B cell (primary cell): ENCODE measurements around the gene CAMSAP2. TPM values are rescaled to one million over a fixed set of nuclear protein-coding genes. Genes with fewer than 3 reads are reported as not detected.

Experiments
- ATAC-seq: fragments of 200-7000 bp; cut with Tn5 transposase; one replicate; pipeline ENCODE4 v1.10.0; 2021; ENCODE audit warnings: low read depth, mild to moderate bottlenecking, moderate number of reproducible peaks, moderate library complexity
- CTCF ChIA-PET: fragments of 350-600 bp; sonication (Branson Sonifier 250); formaldehyde crosslinking; loops from one replicate; lab custom pipeline; 2021; ENCODE audit warnings: antibody characterized with exemption, inconsistent platforms; lab: Charles Lee
- POLR2A ChIA-PET: fragments of 350-600 bp; sonication (Branson Sonifier 250); formaldehyde crosslinking; loops from one replicate; lab custom pipeline; 2021; ENCODE audit warnings: antibody characterized with exemption; lab: Charles Lee
- DNase-seq: peaks from one replicate; pipeline ENCODE4 v3.0.0; 2013
- H2AFZ ChIP-seq: 2 replicates; pipeline ENCODE4 v1.6.1; 2012; ENCODE audit warnings: mild to moderate bottlenecking, low read depth, low read length; ENCODE audit not compliant: insufficient read depth, poor library complexity, severe bottlenecking
- H3K27ac ChIP-seq, 2 donors: 1 replicate in 1 of 2; 2 replicates in 1 of 2; pipeline ENCODE4 v1.5.1; 2012 to 2013; ENCODE audit warnings: low read length in 2 of 2, mild to moderate bottlenecking in 2 of 2, moderate library complexity in 1 of 2
- H3K27me3 ChIP-seq, 4 experiments: fragments of 200-600 bp in 1 of 4; sonication (generic) in 1 of 4; replicated peaks in 1 of 4; 1 replicate in 2 of 4; 2 replicates in 2 of 4; pipeline versions ENCODE4 v1.6.1 to v1.7.0; 2013 to 2016; ENCODE audit warnings: low read length in 3 of 4, mild to moderate bottlenecking in 2 of 4, mixed read lengths in 1 of 4, moderate library complexity in 1 of 4; ENCODE audit not compliant: insufficient read depth in 4 of 4, control insufficient read depth in 3 of 4; ENCODE audit errors: control extremely low read depth in 1 of 4
- H3K36me3 ChIP-seq, 2 experiments: replicated peaks in 1 of 2; 1 replicate in 1 of 2; 2 replicates in 1 of 2; pipeline versions ENCODE4 v1.6.1 to v1.7.1; 2013; ENCODE audit warnings: low read length in 1 of 2; ENCODE audit not compliant: insufficient read depth in 2 of 2, control insufficient read depth in 1 of 2; ENCODE audit errors: control extremely low read depth in 1 of 2, extremely low read depth in 1 of 2
- H3K4me1 ChIP-seq, 2 donors: fragments of 200-600 bp in 1 of 2; sonication (generic) in 1 of 2; 1 replicate in 1 of 2; 2 replicates in 1 of 2; pipeline versions ENCODE4 v1.5.1 to v1.6.1; 2013 to 2017; ENCODE audit warnings: low read length in 2 of 2; ENCODE audit not compliant: control insufficient read depth in 2 of 2, insufficient read depth in 2 of 2
- H3K4me2 ChIP-seq: replicated peaks from 2 replicates; pipeline ENCODE3; 2012; ENCODE audit warnings: mild to moderate bottlenecking, low read depth, low read length; ENCODE audit not compliant: poor library complexity, severe bottlenecking
- H3K4me3 ChIP-seq, 5 experiments: fragments of 200-600 bp in 1 of 5; sonication (generic) in 1 of 5; 1 replicate in 3 of 5; 2 replicates in 2 of 5; pipeline versions ENCODE4 v1.5.1 to v1.7.0; 2011 to 2016; ENCODE audit warnings: low read length in 4 of 5, mild to moderate bottlenecking in 4 of 5, low read depth in 2 of 5, control low read depth in 1 of 5, moderate library complexity in 1 of 5; ENCODE audit not compliant: insufficient read depth in 1 of 5; ENCODE audit errors: control extremely low read depth in 1 of 5, extremely low read depth in 1 of 5
- H3K79me2 ChIP-seq: fragments of 200-600 bp; sonication (generic); one replicate; pipeline ENCODE4 v1.6.0; 2016; ENCODE audit warnings: low read length; ENCODE audit not compliant: control insufficient read depth, insufficient read depth
- H3K9ac ChIP-seq: fragments of 200-600 bp; sonication (generic); 2 replicates; pipeline ENCODE4 v1.6.1; 2017; ENCODE audit warnings: mild to moderate bottlenecking, low read length, moderate library complexity
- H3K9me3 ChIP-seq, 3 donors: one replicate each; pipeline versions ENCODE4 v1.6.1 to v1.7.1; 2013; ENCODE audit warnings: low read length in 2 of 3; ENCODE audit not compliant: control insufficient read depth in 2 of 3, insufficient read depth in 1 of 3; ENCODE audit errors: control extremely low read depth in 1 of 3
- H4K20me1 ChIP-seq: 2 replicates; pipeline ENCODE4 v1.6.0; 2012; ENCODE audit warnings: mild to moderate bottlenecking, low read length; ENCODE audit not compliant: insufficient read depth, control insufficient read depth, poor library complexity, severe bottlenecking
- H3K27ac Mint-ChIP-seq: one replicate; pipeline ENCODE4 v1.8.0; 2021; ENCODE audit warnings: mixed read lengths
- H3K27me3 Mint-ChIP-seq: one replicate; pipeline ENCODE4 v1.8.0; 2021; ENCODE audit warnings: mixed read lengths
- H3K4me1 Mint-ChIP-seq: one replicate; pipeline ENCODE4 v1.8.0; 2021; ENCODE audit warnings: mixed read lengths
- H3K4me3 Mint-ChIP-seq: one replicate; pipeline ENCODE4 v1.8.0; 2021; ENCODE audit warnings: mixed read lengths
- H3K9me3 Mint-ChIP-seq: one replicate; pipeline ENCODE4 v1.8.0; 2022; ENCODE audit warnings: mixed read lengths; ENCODE audit not compliant: insufficient read depth
- EZH2 ChIP-seq: IDR thresholded peaks from 2 replicates; pipeline ENCODE4 v1.6.1; 2012; ENCODE audit warnings: borderline replicate concordance, low read depth, mild to moderate bottlenecking, moderate library complexity, low read length; ENCODE audit not compliant: insufficient read depth, poor library complexity, severe bottlenecking
- WGBS: methylation state at CpG from one replicate; pipeline ENCODE4 v1.1.5; 2013; ENCODE audit warnings: missing lambda C conversion rate; ENCODE audit not compliant: insufficient coverage; 5-methylcytosine and 5-hydroxymethylcytosine counted together
- intact Hi-C: fragments of 100-400 bp; cut with micrococcal nuclease; formaldehyde crosslinking; loops from one replicate; pipeline ENCODE4 v1.10.0; 2022
- polyA plus RNA-seq: library from polyadenylated mRNA; depleted of rRNA; stranded (reverse); fragments of >200 nt; gene quantifications from 2 replicates; pipeline ENCODE4 v1.2.3, GENCODE V29; 2012
- total RNA-seq, 2 donors: library from RNA; stranded (reverse); fragments of 120-200 nt in 1 of 2; gene quantifications; 1 replicate in 1 of 2; 2 replicates in 1 of 2; pipeline versions ENCODE4 v1.2.3 to v1.2.4, GENCODE V29; 2013 to 2022
- TF ChIP-seq, protein P1 (sequence below): fragments of 200-600 bp; IDR thresholded peaks from one replicate; pipeline ENCODE4 v1.8.0; 2022; ENCODE audit warnings: antibody characterized with exemption, mild to moderate bottlenecking

Gene CAMSAP2
- total and polyA plus RNA-seq, 2 donors (not counting 1 experiment from before 2014, with no cell fraction given) = 0.10 to 2.1 TPM

DNA sequence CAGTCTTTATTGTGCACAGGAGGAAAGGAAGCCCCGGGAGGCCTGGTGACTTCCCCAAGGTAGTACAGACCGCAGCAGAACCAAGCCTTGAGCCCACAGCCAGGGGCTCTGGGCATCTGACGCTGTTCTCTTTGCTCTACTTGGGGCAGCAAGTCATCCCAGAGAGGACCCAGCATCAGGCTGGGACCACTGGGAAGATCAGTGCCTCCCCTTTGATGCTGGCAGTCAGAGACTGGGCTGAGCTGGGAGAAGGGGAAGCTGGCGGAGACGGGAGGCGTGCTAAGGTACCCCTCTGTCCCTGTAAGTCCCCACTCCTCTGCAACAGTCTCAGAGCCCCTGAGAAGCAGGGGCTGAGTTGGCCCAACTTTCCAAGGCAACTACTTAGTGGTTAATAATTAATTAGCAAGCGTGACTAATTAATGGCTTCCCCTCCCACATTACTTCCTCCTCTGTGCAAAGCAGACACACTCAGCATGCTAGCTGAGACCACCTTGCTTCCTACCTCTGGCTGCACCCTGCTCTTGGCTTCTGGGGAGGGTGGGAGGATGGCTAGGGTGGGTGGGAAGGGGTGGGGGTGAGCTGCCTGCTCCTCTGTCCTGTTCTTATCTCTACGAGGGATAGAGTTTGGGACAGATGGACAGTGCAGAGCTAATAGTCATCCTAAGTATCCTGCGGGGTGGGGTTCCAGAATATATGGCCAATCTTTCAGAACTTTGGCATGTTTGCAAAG lies 157.3 kb downstream of the CAMSAP2 start:
- Mint-ChIP-seq H3K4me3 (no peak overlapping the region), H3K27ac (no peak overlapping the region), H3K9me3 (no peaks in the 10 kb centered on the region), H3K4me1 (peaks cover 26% of the 10 kb centered on the region), H3K27me3 (peaks cover 13% of the 10 kb centered on the region)
- no peak overlapping the region for H3K4me2 ChIP-seq
- CTCF ChIA-PET = interaction anchor here (1.5 kb wide), 1 partner anchor 10 kb away, joined by 3 read pairs; no protein-coding TSS in a partner anchor
- H3K36me3 ChIP-seq = no peaks in the 10 kb centered on the region
- intact Hi-C loops = no loop called here
- no peak overlapping the region for H3K9ac ChIP-seq
- H3K27ac ChIP-seq = no peak overlapping the region
- H4K20me1 ChIP-seq = no peaks in the 10 kb centered on the region
- H3K27me3 ChIP-seq = peaks cover 0 to 32% (median 14%) of the 10 kb centered on the region in 4 experiments
- H3K4me1 ChIP-seq = peaks cover 22 to 29% of the 10 kb centered on the region in 2 donors
- WGBS = 55% methylated on average over 4 of the region's 9 CpGs
- no peak for DNase-seq
- no peaks in the 10 kb centered on the region for H3K9me3 ChIP-seq
- H2AFZ ChIP-seq = no peak overlapping the region
- no peak for ATAC-seq
- no peak overlapping the region for H3K4me3 ChIP-seq
- POLR2A ChIA-PET = interaction anchor here (0.6 kb wide), 1 partner anchor 131 kb away, joined by 10 read pairs; no protein-coding TSS in a partner anchor
- no peaks in the 10 kb centered on the region for H3K79me2 ChIP-seq
- TF ChIP-seq EZH2 = no peak
- TF ChIP-seq, protein P1, sequence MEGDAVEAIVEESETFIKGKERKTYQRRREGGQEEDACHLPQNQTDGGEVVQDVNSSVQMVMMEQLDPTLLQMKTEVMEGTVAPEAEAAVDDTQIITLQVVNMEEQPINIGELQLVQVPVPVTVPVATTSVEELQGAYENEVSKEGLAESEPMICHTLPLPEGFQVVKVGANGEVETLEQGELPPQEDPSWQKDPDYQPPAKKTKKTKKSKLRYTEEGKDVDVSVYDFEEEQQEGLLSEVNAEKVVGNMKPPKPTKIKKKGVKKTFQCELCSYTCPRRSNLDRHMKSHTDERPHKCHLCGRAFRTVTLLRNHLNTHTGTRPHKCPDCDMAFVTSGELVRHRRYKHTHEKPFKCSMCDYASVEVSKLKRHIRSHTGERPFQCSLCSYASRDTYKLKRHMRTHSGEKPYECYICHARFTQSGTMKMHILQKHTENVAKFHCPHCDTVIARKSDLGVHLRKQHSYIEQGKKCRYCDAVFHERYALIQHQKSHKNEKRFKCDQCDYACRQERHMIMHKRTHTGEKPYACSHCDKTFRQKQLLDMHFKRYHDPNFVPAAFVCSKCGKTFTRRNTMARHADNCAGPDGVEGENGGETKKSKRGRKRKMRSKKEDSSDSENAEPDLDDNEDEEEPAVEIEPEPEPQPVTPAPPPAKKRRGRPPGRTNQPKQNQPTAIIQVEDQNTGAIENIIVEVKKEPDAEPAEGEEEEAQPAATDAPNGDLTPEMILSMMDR = no peak
